Hepatocyte (in vitro differentiated cells): ENCODE results near the gene CEP164. TPM values are rescaled to one million over a fixed set of nuclear protein-coding genes. Genes with fewer than 3 reads are reported as not detected.

Source experiments
- DNase-seq: peaks from one replicate; pipeline ENCODE4 v3.0.0-alpha.2; 2016; ENCODE audit warnings: low spot score
- H2AFZ ChIP-seq: fragments of 200-600 bp; sonication (generic); 2 replicates; pipeline ENCODE4 v1.6.0; 2016; ENCODE audit warnings: antibody characterized with exemption, mild to moderate bottlenecking
- H3K27ac ChIP-seq: fragments of 200-600 bp; sonication (generic); 2 replicates; pipeline ENCODE4 v1.5.1; 2016; ENCODE audit warnings: mild to moderate bottlenecking
- H3K27me3 ChIP-seq: fragments of 200-600 bp; sonication (generic); 2 replicates; pipeline ENCODE4 v1.6.1; 2016
- H3K36me3 ChIP-seq: fragments of 200-600 bp; sonication (generic); replicated peaks from 2 replicates; pipeline ENCODE4 v1.5.1; 2016; ENCODE audit warnings: low read depth; ENCODE audit not compliant: insufficient read depth
- H3K4me1 ChIP-seq: fragments of 200-600 bp; sonication (generic); 2 replicates; pipeline ENCODE4 v1.5.1; 2016; ENCODE audit warnings: mild to moderate bottlenecking, moderate library complexity; ENCODE audit not compliant: insufficient read depth
- H3K4me2 ChIP-seq: fragments of 200-600 bp; sonication (generic); 2 replicates; pipeline ENCODE4 v1.6.0; 2016
- H3K4me3 ChIP-seq: fragments of 200-600 bp; sonication (generic); 2 replicates; pipeline ENCODE4 v1.5.1; 2016; ENCODE audit warnings: mild to moderate bottlenecking
- H3K79me2 ChIP-seq: fragments of 200-600 bp; sonication (generic); 2 replicates; pipeline ENCODE4 v1.6.0; 2017; ENCODE audit warnings: mild to moderate bottlenecking
- H3K9me2 ChIP-seq: fragments of 200-600 bp; sonication (generic); replicated peaks from 2 replicates; pipeline ENCODE4 v1.6.0; 2017; ENCODE audit warnings: mild to moderate bottlenecking; ENCODE audit not compliant: insufficient read depth
- H3K9me3 ChIP-seq: fragments of 200-600 bp; sonication (generic); 2 replicates; pipeline ENCODE4 v1.5.1; 2016; ENCODE audit warnings: low read depth, mild to moderate bottlenecking
- H4K20me1 ChIP-seq: fragments of 200-600 bp; sonication (generic); 2 replicates; pipeline ENCODE4 v1.6.0; 2016; ENCODE audit warnings: mild to moderate bottlenecking; ENCODE audit not compliant: insufficient read depth, poor library complexity, severe bottlenecking
- EZH2 ChIP-seq: fragments of 200-600 bp; sonication (generic); IDR thresholded peaks from 2 replicates; pipeline ENCODE4 v1.6.1; 2016; ENCODE audit warnings: antibody characterized with exemption, mild to moderate bottlenecking, borderline replicate concordance
- EZH2phosphoT487 ChIP-seq: fragments of 200-600 bp; sonication (generic); IDR thresholded peaks from one replicate; pipeline ENCODE4 v1.6.1; 2018; ENCODE audit warnings: antibody characterized with exemption, mild to moderate bottlenecking, low read depth, moderate library complexity; ENCODE audit not compliant: unreplicated experiment, severe bottlenecking
- WGBS: methylation state at CpG from one replicate; pipeline ENCODE4 v1.1.6; 2016; ENCODE audit warnings: low lambda C conversion rate; ENCODE audit errors: missing lambda C conversion rate; 5-methylcytosine and 5-hydroxymethylcytosine counted together
- polyA plus RNA-seq: library from polyadenylated mRNA; unstranded; fragments of >200 nt; fragmentation: Nextera tagmentation; extraction: Ambion mirVana; gene quantifications from 2 replicates; pipeline ENCODE4 v1.2.1, GENCODE V29; 2016
- total RNA-seq: library from RNA; depleted of rRNA; stranded (reverse); fragments of >200 nt; gene quantifications from 2 replicates; pipeline ENCODE4 v1.2.3, GENCODE V29; 2014
- TF ChIP-seq, protein P1 (sequence below): fragments of 200-600 bp; sonication (generic); IDR thresholded peaks from 2 replicates; pipeline ENCODE4 v1.5.1; 2016; ENCODE audit warnings: antibody characterized with exemption, mild to moderate bottlenecking; ENCODE audit not compliant: poor library complexity

Gene CEP164
- total and polyA plus RNA-seq, 2 experiments from 2014 or later: 18.3 to 19.9 TPM

DNA sequence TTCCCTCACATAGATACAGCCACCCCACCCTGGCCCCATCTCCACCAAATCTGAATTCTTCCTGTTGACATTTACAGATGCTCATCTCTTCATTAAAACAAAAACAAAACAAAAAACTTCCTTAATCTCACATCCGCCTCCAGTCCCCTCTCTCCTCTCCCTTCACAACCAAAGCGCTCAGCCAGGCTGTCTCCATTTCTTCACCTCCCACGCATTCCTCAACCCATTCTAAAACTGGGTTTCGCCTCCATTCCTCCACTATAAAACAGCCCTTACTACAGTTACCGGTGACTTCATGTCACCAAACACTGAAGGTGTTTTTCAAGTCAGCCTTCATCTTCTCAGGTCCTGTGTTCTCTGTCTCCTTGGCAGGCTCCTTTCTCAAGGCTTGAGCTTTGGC lies 26.9 kb upstream of the CEP164 start:
- Histone ChIP-seq H3K4me3 (no peak overlapping the region), H3K79me2 (no peaks in the 10 kb centered on the region), H3K4me1 (peaks cover 27% of the 10 kb centered on the region), H2AFZ (no peak overlapping the region), H3K9me3 (no peaks in the 10 kb centered on the region), H3K9me2 (no peaks in the 10 kb centered on the region), H3K4me2 (peak overlapping the region; percentile 69), H3K36me3 (no peaks in the 10 kb centered on the region), H3K27me3 (no peaks in the 10 kb centered on the region), H4K20me1 (no peaks in the 10 kb centered on the region), H3K27ac (peak overlapping the region; percentile 75)
- DNase-seq: no peak
- 69% methylated on average over 5 of the region's 5 CpGs for WGBS
- TF ChIP-seq, protein P1, sequence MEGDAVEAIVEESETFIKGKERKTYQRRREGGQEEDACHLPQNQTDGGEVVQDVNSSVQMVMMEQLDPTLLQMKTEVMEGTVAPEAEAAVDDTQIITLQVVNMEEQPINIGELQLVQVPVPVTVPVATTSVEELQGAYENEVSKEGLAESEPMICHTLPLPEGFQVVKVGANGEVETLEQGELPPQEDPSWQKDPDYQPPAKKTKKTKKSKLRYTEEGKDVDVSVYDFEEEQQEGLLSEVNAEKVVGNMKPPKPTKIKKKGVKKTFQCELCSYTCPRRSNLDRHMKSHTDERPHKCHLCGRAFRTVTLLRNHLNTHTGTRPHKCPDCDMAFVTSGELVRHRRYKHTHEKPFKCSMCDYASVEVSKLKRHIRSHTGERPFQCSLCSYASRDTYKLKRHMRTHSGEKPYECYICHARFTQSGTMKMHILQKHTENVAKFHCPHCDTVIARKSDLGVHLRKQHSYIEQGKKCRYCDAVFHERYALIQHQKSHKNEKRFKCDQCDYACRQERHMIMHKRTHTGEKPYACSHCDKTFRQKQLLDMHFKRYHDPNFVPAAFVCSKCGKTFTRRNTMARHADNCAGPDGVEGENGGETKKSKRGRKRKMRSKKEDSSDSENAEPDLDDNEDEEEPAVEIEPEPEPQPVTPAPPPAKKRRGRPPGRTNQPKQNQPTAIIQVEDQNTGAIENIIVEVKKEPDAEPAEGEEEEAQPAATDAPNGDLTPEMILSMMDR: no peak
- TF ChIP-seq EZH2phosphoT487 (no peak), EZH2 (no peak)

DNA sequence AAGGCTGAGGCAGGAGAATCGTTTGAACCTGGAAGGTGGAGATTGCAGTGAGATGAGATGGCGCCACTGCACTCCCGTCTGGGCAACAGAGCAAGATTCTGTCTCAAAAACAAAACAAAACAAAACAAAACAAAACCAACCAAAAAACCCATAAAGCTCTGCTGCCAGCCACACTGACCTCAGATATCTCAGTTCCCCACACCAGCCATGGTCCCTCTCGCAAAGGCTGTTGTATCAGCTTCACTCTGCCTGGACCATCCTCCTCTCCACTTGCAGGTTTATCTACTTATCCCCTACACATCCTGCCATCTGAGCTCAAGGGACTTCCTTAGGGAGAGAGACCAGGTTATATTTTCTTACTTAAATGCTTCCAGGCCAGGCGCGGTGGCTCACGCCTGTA lies 25.4 kb upstream of the CEP164 start:
- WGBS: 97% methylated on average over 6 of the region's 7 CpGs

DNA sequence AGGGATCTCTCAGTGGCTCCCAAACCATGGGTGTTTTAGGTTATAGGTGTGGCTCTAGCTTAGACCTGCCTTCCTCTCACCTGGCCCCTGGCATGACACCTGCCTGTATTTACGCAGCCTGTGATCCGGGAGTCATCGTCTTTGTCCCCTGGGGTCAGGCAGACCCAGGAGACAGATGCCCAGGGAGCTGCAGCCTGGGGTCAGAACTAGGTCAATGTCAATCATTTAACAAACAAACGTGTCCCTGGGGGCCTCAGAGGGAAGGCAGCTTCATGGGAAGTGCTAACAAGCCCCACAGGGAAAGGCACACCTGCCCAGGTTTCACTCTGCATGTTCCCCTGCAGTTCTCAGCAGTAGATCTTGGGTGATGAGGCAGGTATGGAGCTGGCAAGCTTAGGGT lies 24.6 kb upstream of the CEP164 start:
- H3K27ac ChIP-seq: no peak overlapping the region
- H3K9me3 ChIP-seq: no peaks in the 10 kb centered on the region
- H3K4me3 ChIP-seq: no peak overlapping the region
- H3K9me2 ChIP-seq: no peaks in the 10 kb centered on the region
- peaks cover 27% of the 10 kb centered on the region for H3K4me1 ChIP-seq
- no peaks in the 10 kb centered on the region for H3K27me3 ChIP-seq
- no peak for DNase-seq
- no peaks in the 10 kb centered on the region for H4K20me1 ChIP-seq
- no peaks in the 10 kb centered on the region for H3K36me3 ChIP-seq
- no peak overlapping the region for H2AFZ ChIP-seq
- 42% methylated on average over 4 of the region's 4 CpGs for WGBS
- no peaks in the 10 kb centered on the region for H3K79me2 ChIP-seq
- no peak overlapping the region for H3K4me2 ChIP-seq
- TF ChIP-seq, protein P1: no peak

More for the DNA sequence above, 25.4 kb upstream of the CEP164 start:
- Histone ChIP-seq H3K79me2 (no peaks in the 10 kb centered on the region), H4K20me1 (no peaks in the 10 kb centered on the region), H3K27me3 (no peaks in the 10 kb centered on the region), H3K9me3 (no peaks in the 10 kb centered on the region), H2AFZ (no peak overlapping the region), H3K4me1 (peaks cover 27% of the 10 kb centered on the region), H3K27ac (no peak overlapping the region), H3K9me2 (no peaks in the 10 kb centered on the region), H3K4me3 (no peak overlapping the region), H3K36me3 (no peaks in the 10 kb centered on the region), H3K4me2 (no peak overlapping the region)
- TF ChIP-seq EZH2phosphoT487 (no peak), EZH2 (no peak)
- TF ChIP-seq, protein P1: no peak
- no peak for DNase-seq

DNA sequence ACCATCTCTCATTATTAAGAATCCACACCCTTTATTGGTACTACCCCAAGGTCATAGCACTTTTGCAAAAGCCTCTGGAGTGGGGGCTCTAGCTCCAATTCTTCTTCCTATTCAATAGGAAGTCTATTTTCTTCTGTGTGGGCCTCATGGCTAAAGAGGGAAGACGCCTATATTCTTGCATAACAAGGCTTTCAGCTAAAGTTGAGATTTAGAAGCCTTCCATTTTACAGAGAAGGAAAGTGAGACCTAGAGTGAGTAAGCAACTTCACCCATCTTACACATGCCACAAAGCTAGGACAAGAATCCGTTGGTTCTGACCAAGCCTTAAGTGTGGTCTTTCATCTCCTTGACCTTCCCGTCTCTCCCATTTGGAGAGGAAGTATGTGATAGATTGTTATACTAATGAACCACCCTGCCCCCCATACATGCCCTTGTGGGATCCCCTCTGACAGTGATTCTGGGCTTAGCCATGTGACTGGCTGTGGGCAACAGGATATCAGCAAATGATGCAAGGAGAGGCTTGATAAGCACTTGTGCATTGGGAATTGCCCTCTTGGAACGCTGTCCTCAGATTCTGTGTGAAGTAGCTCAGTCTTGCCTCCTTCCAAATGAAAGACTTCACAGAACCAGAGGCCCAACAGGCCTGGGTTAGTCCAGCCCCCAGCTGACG lies 23.9 kb upstream of the CEP164 start:
- Histone ChIP-seq H3K4me2 (no peak overlapping the region), H3K9me3 (no peaks in the 10 kb centered on the region), H3K27ac (no peak overlapping the region), H3K27me3 (no peaks in the 10 kb centered on the region), H2AFZ (no peak overlapping the region), H3K79me2 (no peaks in the 10 kb centered on the region), H3K36me3 (no peaks in the 10 kb centered on the region), H4K20me1 (no peaks in the 10 kb centered on the region), H3K4me1 (peaks cover 24% of the 10 kb centered on the region), H3K4me3 (no peak overlapping the region), H3K9me2 (no peaks in the 10 kb centered on the region)
- DNase-seq: no peak
- 86% methylated on average over 5 of the region's 5 CpGs for WGBS
- TF ChIP-seq, protein P1: no peak
- TF ChIP-seq EZH2phosphoT487: no peak
- no peak for TF ChIP-seq EZH2
